Panc1 (cell line): Measurements from ENCODE around the gene ARHGEF28. TPM values are rescaled to one million over a fixed set of nuclear protein-coding genes. Genes with fewer than 3 reads are reported as not detected.
A peak's percentile ranks its signal among the peaks of the same experiment; 100 is the strongest.

Experiments used
- ATAC-seq: fragments of 200-7000 bp; cut with Tn5 transposase; 2 replicates; pipeline ENCODE4 v1.9.1; 2020; ENCODE audit warnings: mild to moderate bottlenecking, moderate library complexity
- BruUV-seq: library from RNA; stranded (reverse); fragments of 400-500 nt; replicated peaks from 2 replicates; lab custom pipeline; 2021; lab: Mats Ljungman, UMichigan
- CTCF ChIA-PET: fragments of 300-600 bp; sonication (Branson Sonifier 250); formaldehyde crosslinking; loops from one replicate; lab custom pipeline; 2022; ENCODE audit warnings: antibody characterized with exemption; lab: Charles Lee
- POLR2A ChIA-PET: fragments of 300-600 bp; sonication (Branson Sonifier 250); formaldehyde crosslinking; loops from one replicate; lab custom pipeline; 2022; ENCODE audit warnings: antibody characterized with exemption; lab: Charles Lee
- DNase-seq: peaks from one replicate; pipeline ENCODE4 v3.0.0-alpha.2; 2010; ENCODE audit warnings: low read depth, low spot score
- H3K27ac ChIP-seq: 2 replicates; pipeline ENCODE4 v1.5.1; 2011; ENCODE audit warnings: mild to moderate bottlenecking, low read length, inconsistent platforms
- H3K27me3 ChIP-seq: fragments of 200-500 bp; sonication (Bioruptor generic); 2 replicates; pipeline ENCODE4 v1.6.0; 2014; ENCODE audit warnings: low read length, inconsistent platforms; ENCODE audit not compliant: control insufficient read depth, insufficient read depth
- H3K36me3 ChIP-seq: fragments of 200-500 bp; sonication (Bioruptor generic); 2 replicates; pipeline ENCODE4 v1.5.1; 2014; ENCODE audit warnings: inconsistent platforms, mild to moderate bottlenecking, low read length, moderate library complexity; ENCODE audit not compliant: control insufficient read depth, insufficient read depth
- H3K4me1 ChIP-seq: 2 replicates; pipeline ENCODE4 v1.5.1; 2011; ENCODE audit warnings: inconsistent platforms, mild to moderate bottlenecking, low read length, moderate library complexity; ENCODE audit not compliant: control insufficient read depth, insufficient read depth
- H3K4me3 ChIP-seq, 2 experiments: 2 replicates each; pipeline ENCODE4 v1.5.1; 2011 to 2012; ENCODE audit warnings: low read depth in 2 of 2, low read length in 2 of 2, mild to moderate bottlenecking in 2 of 2, inconsistent platforms in 1 of 2, moderate library complexity in 1 of 2
- H3K9me3 ChIP-seq: fragments of 200-500 bp; sonication (Bioruptor generic); 2 replicates; pipeline ENCODE4 v1.5.1; 2014; ENCODE audit warnings: low read depth, mild to moderate bottlenecking, inconsistent platforms, low read length, moderate library complexity; ENCODE audit not compliant: control insufficient read depth, insufficient read depth
- CTCF ChIP-seq: fragments of 450-650 bp; IDR thresholded peaks from 2 replicates; pipeline ENCODE4 v1.5.1; 2017; ENCODE audit warnings: mild to moderate bottlenecking
- POLR2AphosphoS5 ChIP-seq: IDR thresholded peaks from 2 replicates; pipeline ENCODE4 v1.6.1; 2012; ENCODE audit warnings: mild to moderate bottlenecking, low read depth, low read length, moderate library complexity
- REST ChIP-seq, 2 experiments: IDR thresholded peaks; 2 replicates each; pipeline ENCODE4 v1.6.1; 2011 to 2012; ENCODE audit warnings: low read depth in 2 of 2, control low read depth in 1 of 2, low read length in 1 of 2, mild to moderate bottlenecking in 1 of 2, moderate library complexity in 1 of 2; ENCODE audit not compliant: insufficient read depth in 1 of 2
- SIN3A ChIP-seq: IDR thresholded peaks from 2 replicates; pipeline ENCODE4 v1.6.1; 2012; ENCODE audit warnings: low read depth, mild to moderate bottlenecking, low read length, moderate library complexity, borderline replicate concordance; ENCODE audit not compliant: insufficient read depth
- TCF7L2 ChIP-seq: IDR thresholded peaks from 2 replicates; pipeline ENCODE4 v1.6.1; 2011; ENCODE audit warnings: mild to moderate bottlenecking, low read depth, low read length, inconsistent platforms
- in situ Hi-C: cut with HindIII; loops from 2 replicates; pipeline ENCODE4 v1.10.0; 2016; ENCODE audit warnings: low sequenced_read_pairs, low pct_unique_long_range_greater_than_20kb
- intact Hi-C: fragments of 100-400 bp; cut with micrococcal nuclease; formaldehyde crosslinking; loops from one replicate; pipeline ENCODE4 v1.10.0; 2022; ENCODE audit not compliant: unreplicated experiment
- total RNA-seq: library from RNA; stranded (reverse); gene quantifications from one replicate; pipeline ENCODE4 v1.2.1, GENCODE V29; 2021; ENCODE audit not compliant: unreplicated experiment

ARHGEF28 gene
- total RNA-seq, 1 experiment from 2014 or later = 34.8 TPM

GRCh38 chr5:73640861-73641320 lies 14.9 kb downstream of the ARHGEF28 start:
- POLR2A ChIA-PET = no interaction called here
- peak overlapping the region; percentile 84 for H3K27ac ChIP-seq

GRCh38 chr5:73641811-73642210 lies 15.8 kb downstream of the ARHGEF28 start:
- CTCF ChIA-PET = interaction anchor here (1.5 kb wide), 1 partner anchor 9 kb away, joined by 6 read pairs; no protein-coding TSS in a partner anchor
- H3K27ac ChIP-seq = peak overlapping the region; percentile 84
- peaks cover 67% of the 10 kb centered on the region for H3K4me1 ChIP-seq
- no peak for TF ChIP-seq POLR2AphosphoS5
- no peak for TF ChIP-seq SIN3A
- no peak for TF ChIP-seq REST (IDR thresholded peaks at IDR 0.05; ENCODE audit: insufficient read depth in 1 of 2, low read depth in 2 of 2, low read length in 1 of 2)
- no peak for TF ChIP-seq CTCF
- no peak for TF ChIP-seq TCF7L2
- no peaks in the 10 kb centered on the region for H3K9me3 ChIP-seq
- peak overlapping the region; percentile 1 to 10; a peak in 2 of 4 replicates for H3K4me3 ChIP-seq
- H3K27me3 ChIP-seq = no peaks in the 10 kb centered on the region
- no peaks in the 10 kb centered on the region for H3K36me3 ChIP-seq
- no peak for DNase-seq
- POLR2A ChIA-PET = no interaction called here
- intact Hi-C loops = no loop called here
- no TSS peak for BruUV-seq
- in situ Hi-C loops = no loop called here
- ATAC-seq = peak; percentile 16; the same call in 1 of the 2 replicates

More at GRCh38 chr5:73640861-73641320, 14.9 kb downstream of the ARHGEF28 start:
- in situ Hi-C loops = no loop called here
- CTCF ChIA-PET = interaction anchor here (0.6 to 1.5 kb wide), 2 partner anchors 8 to 151 kb away, joined by 6 to 13 read pairs; no protein-coding TSS in a partner anchor
- TF ChIP-seq REST (IDR thresholded peaks at IDR 0.05; ENCODE audit: insufficient read depth in 1 of 2, low read depth in 2 of 2, low read length in 1 of 2) = no peak
- no peak for TF ChIP-seq TCF7L2
- no peak for TF ChIP-seq POLR2AphosphoS5
- no peak for TF ChIP-seq CTCF
- no peak for TF ChIP-seq SIN3A
- no TSS peak for BruUV-seq
- intact Hi-C loops = no loop called here
- H3K4me3 ChIP-seq = no peak overlapping the region
- no peaks in the 10 kb centered on the region for H3K9me3 ChIP-seq
- DNase-seq (no peak), ATAC-seq (no peak)
- H3K27me3 ChIP-seq = no peaks in the 10 kb centered on the region
- peaks cover 75% of the 10 kb centered on the region for H3K4me1 ChIP-seq
- no peaks in the 10 kb centered on the region for H3K36me3 ChIP-seq
